GM23338 (cell line): ENCODE results near the gene RETSAT.

Experiments used
- CREB1 ChIP-seq: fragments of 250-450 bp; sonication (Bioruptor Pico); IDR thresholded peaks from 2 replicates; pipeline ENCODE4 v1.5.0; 2020; ENCODE audit warnings: low read depth, mild to moderate bottlenecking, moderate library complexity
- EZH2 ChIP-seq: fragments of 200-600 bp; sonication (generic); IDR thresholded peaks from one replicate; pipeline ENCODE4 v1.8.0; 2017; ENCODE audit warnings: antibody characterized with exemption, mild to moderate bottlenecking, low read depth; ENCODE audit not compliant: unreplicated experiment
- EZH2phosphoT487 ChIP-seq: fragments of 200-600 bp; sonication (generic); IDR thresholded peaks from one replicate; pipeline ENCODE4 v1.8.1; 2018; ENCODE audit warnings: antibody characterized with exemption; ENCODE audit not compliant: unreplicated experiment
- JUNB ChIP-seq: IDR thresholded peaks from one replicate; pipeline ENCODE4 v1.6.1; 2016; ENCODE audit warnings: antibody characterized with exemption; ENCODE audit not compliant: unreplicated experiment
- NANOG ChIP-seq: IDR thresholded peaks from 2 replicates; pipeline ENCODE4 v1.6.1; 2016; ENCODE audit warnings: antibody characterized with exemption, borderline replicate concordance
- POLR2AphosphoS5 ChIP-seq: IDR thresholded peaks from 2 replicates; pipeline ENCODE4 v1.6.1; 2016; ENCODE audit warnings: antibody characterized with exemption, low read depth
- REST ChIP-seq: IDR thresholded peaks from one replicate; pipeline ENCODE4 v1.6.1; 2018; ENCODE audit warnings: antibody characterized with exemption; ENCODE audit not compliant: unreplicated experiment
- STAT1 ChIP-seq: IDR thresholded peaks from one replicate; pipeline ENCODE4 v1.6.1; 2016; ENCODE audit warnings: antibody characterized with exemption; ENCODE audit not compliant: unreplicated experiment
- ZNF114 ChIP-seq: fragments of 250-450 bp; sonication (Bioruptor Pico); IDR thresholded peaks from 2 replicates; pipeline ENCODE4 v1.5.0; 2020; ENCODE audit warnings: mild to moderate bottlenecking, moderate library complexity
- TF ChIP-seq, protein P1 (sequence below), 2 experiments: fragments of 200-600 bp in 1 of 2; sonication (generic) in 1 of 2; conservative IDR thresholded peaks; 2 replicates each; pipeline versions ENCODE4 v1.5.1 to v1.6.1; 2016 to 2017; ENCODE audit warnings: antibody characterized with exemption in 2 of 2, low read depth in 2 of 2, mild to moderate bottlenecking in 2 of 2, moderate library complexity in 1 of 2
- TF ChIP-seq, protein P2 (sequence below): IDR thresholded peaks from 2 replicates; pipeline ENCODE4 v1.6.1; 2016; ENCODE audit warnings: antibody characterized with exemption

GRCh38 chr2:85314884-85315242 is 39.5 kb downstream of the RETSAT start:
- TF ChIP-seq POLR2AphosphoS5, result no peak
- TF ChIP-seq, protein P1, sequence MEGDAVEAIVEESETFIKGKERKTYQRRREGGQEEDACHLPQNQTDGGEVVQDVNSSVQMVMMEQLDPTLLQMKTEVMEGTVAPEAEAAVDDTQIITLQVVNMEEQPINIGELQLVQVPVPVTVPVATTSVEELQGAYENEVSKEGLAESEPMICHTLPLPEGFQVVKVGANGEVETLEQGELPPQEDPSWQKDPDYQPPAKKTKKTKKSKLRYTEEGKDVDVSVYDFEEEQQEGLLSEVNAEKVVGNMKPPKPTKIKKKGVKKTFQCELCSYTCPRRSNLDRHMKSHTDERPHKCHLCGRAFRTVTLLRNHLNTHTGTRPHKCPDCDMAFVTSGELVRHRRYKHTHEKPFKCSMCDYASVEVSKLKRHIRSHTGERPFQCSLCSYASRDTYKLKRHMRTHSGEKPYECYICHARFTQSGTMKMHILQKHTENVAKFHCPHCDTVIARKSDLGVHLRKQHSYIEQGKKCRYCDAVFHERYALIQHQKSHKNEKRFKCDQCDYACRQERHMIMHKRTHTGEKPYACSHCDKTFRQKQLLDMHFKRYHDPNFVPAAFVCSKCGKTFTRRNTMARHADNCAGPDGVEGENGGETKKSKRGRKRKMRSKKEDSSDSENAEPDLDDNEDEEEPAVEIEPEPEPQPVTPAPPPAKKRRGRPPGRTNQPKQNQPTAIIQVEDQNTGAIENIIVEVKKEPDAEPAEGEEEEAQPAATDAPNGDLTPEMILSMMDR (conservative IDR thresholded peaks at IDR 0.05; ENCODE audit: low read depth in 2 of 2), result no peak
- TF ChIP-seq EZH2phosphoT487, result no peak
- TF ChIP-seq ZNF114 (CRISPR knock-in tag), result no peak
- TF ChIP-seq EZH2, result no peak
- no peak for TF ChIP-seq JUNB
- TF ChIP-seq NANOG, result no peak
- TF ChIP-seq, protein P2, sequence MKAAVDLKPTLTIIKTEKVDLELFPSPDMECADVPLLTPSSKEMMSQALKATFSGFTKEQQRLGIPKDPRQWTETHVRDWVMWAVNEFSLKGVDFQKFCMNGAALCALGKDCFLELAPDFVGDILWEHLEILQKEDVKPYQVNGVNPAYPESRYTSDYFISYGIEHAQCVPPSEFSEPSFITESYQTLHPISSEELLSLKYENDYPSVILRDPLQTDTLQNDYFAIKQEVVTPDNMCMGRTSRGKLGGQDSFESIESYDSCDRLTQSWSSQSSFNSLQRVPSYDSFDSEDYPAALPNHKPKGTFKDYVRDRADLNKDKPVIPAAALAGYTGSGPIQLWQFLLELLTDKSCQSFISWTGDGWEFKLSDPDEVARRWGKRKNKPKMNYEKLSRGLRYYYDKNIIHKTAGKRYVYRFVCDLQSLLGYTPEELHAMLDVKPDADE, result no peak
- no peak for TF ChIP-seq REST
- no peak for TF ChIP-seq STAT1
- no peak for TF ChIP-seq CREB1 (CRISPR knock-in tag)
